GM23338 (cell line): ENCODE results near the gene EZR. TPM values are rescaled to one million over a fixed set of nuclear protein-coding genes. Genes with fewer than 3 reads are reported as not detected.
A peak's percentile ranks its signal among the peaks of the same experiment; 100 is the strongest.

Source experiments
- ATAC-seq: fragments of 200-7000 bp; cut with Tn5 transposase; 3 replicates; pipeline ENCODE4 v1.9.1; 2020
- DNase-seq: peaks from one replicate; pipeline ENCODE4 v3.0.0-alpha.2; 2015; ENCODE audit warnings: low spot score
- H2AFZ ChIP-seq: fragments of 200-600 bp; sonication (generic); 2 replicates; pipeline ENCODE4 v1.8.0; 2016; ENCODE audit warnings: antibody characterized with exemption, mild to moderate bottlenecking, moderate library complexity
- H3F3A ChIP-seq: fragments of 200-600 bp; sonication (generic); replicated peaks from 2 replicates; pipeline ENCODE4 v1.8.0; 2017; ENCODE audit warnings: antibody characterized with exemption, mixed run types, low read depth
- H3K27ac ChIP-seq: fragments of 200-600 bp; sonication (generic); 2 replicates; pipeline ENCODE4 v1.6.1; 2016; ENCODE audit warnings: low read depth
- H3K27me3 ChIP-seq: fragments of 200-600 bp; sonication (generic); 2 replicates; pipeline ENCODE4 v1.8.0; 2016; ENCODE audit warnings: mild to moderate bottlenecking, mixed run types, moderate library complexity; ENCODE audit not compliant: insufficient read depth
- H3K36me3 ChIP-seq: fragments of 200-600 bp; sonication (generic); 2 replicates; pipeline ENCODE4 v1.8.0; 2016; ENCODE audit warnings: mild to moderate bottlenecking; ENCODE audit not compliant: insufficient read depth
- H3K4me1 ChIP-seq: fragments of 200-600 bp; sonication (generic); 2 replicates; pipeline ENCODE4 v1.8.0; 2016; ENCODE audit warnings: mild to moderate bottlenecking, moderate library complexity; ENCODE audit not compliant: insufficient read depth
- H3K4me2 ChIP-seq: fragments of 200-600 bp; sonication (generic); 2 replicates; pipeline ENCODE4 v1.7.1; 2017; ENCODE audit warnings: mixed run types
- H3K4me3 ChIP-seq: fragments of 200-600 bp; sonication (generic); 2 replicates; pipeline ENCODE4 v1.6.1; 2016; ENCODE audit warnings: mixed run types
- H3K79me2 ChIP-seq: fragments of 200-600 bp; sonication (generic); replicated peaks from 2 replicates; pipeline ENCODE4 v1.8.0; 2017; ENCODE audit warnings: mild to moderate bottlenecking; ENCODE audit not compliant: insufficient read depth
- H3K9me2 ChIP-seq: fragments of 200-600 bp; sonication (generic); 2 replicates; pipeline ENCODE4 v1.8.0; 2017; ENCODE audit not compliant: insufficient read depth
- H4K20me1 ChIP-seq: fragments of 200-600 bp; sonication (generic); replicated peaks from 2 replicates; pipeline ENCODE4 v1.8.0; 2017; ENCODE audit warnings: mild to moderate bottlenecking; ENCODE audit not compliant: insufficient read depth
- H3K27ac Mint-ChIP-seq: 2 replicates; pipeline ENCODE4 v1.8.0; 2020; ENCODE audit warnings: inconsistent platforms, mild to moderate bottlenecking, moderate library complexity, mixed read lengths
- H3K27me3 Mint-ChIP-seq: 3 replicates; pipeline ENCODE4 v1.8.0; 2022; ENCODE audit warnings: low read depth, mild to moderate bottlenecking, moderate library complexity, mixed read lengths, inconsistent platforms; ENCODE audit not compliant: insufficient read depth, poor library complexity
- H3K36me3 Mint-ChIP-seq: 3 replicates; pipeline ENCODE4 v1.8.0; 2021; ENCODE audit warnings: low read depth, mild to moderate bottlenecking, inconsistent platforms, moderate library complexity, mixed read lengths
- H3K4me1 Mint-ChIP-seq: 3 replicates; pipeline ENCODE4 v1.8.0; 2020; ENCODE audit warnings: mild to moderate bottlenecking, inconsistent platforms, mixed read lengths
- H3K4me3 Mint-ChIP-seq: 3 replicates; pipeline ENCODE4 v1.8.0; 2021; ENCODE audit warnings: moderate library complexity, mild to moderate bottlenecking, inconsistent platforms, mixed read lengths
- H3K9me3 Mint-ChIP-seq: 3 replicates; pipeline ENCODE4 v1.8.0; 2020; ENCODE audit warnings: moderate library complexity, mild to moderate bottlenecking, inconsistent platforms, mixed read lengths
- CREB1 ChIP-seq: fragments of 250-450 bp; sonication (Bioruptor Pico); IDR thresholded peaks from 2 replicates; pipeline ENCODE4 v1.5.0; 2020; ENCODE audit warnings: low read depth, mild to moderate bottlenecking, moderate library complexity
- CTCF ChIP-seq, 2 experiments: fragments of 200-600 bp in 1 of 2; sonication (generic) in 1 of 2; conservative IDR thresholded peaks; 2 replicates each; pipeline versions ENCODE4 v1.5.1 to v1.6.1; 2016 to 2017; ENCODE audit warnings: antibody characterized with exemption in 2 of 2, low read depth in 2 of 2, mild to moderate bottlenecking in 2 of 2, moderate library complexity in 1 of 2
- ETS1 ChIP-seq: IDR thresholded peaks from 2 replicates; pipeline ENCODE4 v1.6.1; 2016; ENCODE audit warnings: antibody characterized with exemption
- EZH2 ChIP-seq: fragments of 200-600 bp; sonication (generic); IDR thresholded peaks from one replicate; pipeline ENCODE4 v1.8.0; 2017; ENCODE audit warnings: antibody characterized with exemption, mild to moderate bottlenecking, low read depth; ENCODE audit not compliant: unreplicated experiment
- EZH2phosphoT487 ChIP-seq: fragments of 200-600 bp; sonication (generic); IDR thresholded peaks from one replicate; pipeline ENCODE4 v1.8.1; 2018; ENCODE audit warnings: antibody characterized with exemption; ENCODE audit not compliant: unreplicated experiment
- JUNB ChIP-seq: IDR thresholded peaks from one replicate; pipeline ENCODE4 v1.6.1; 2016; ENCODE audit warnings: antibody characterized with exemption; ENCODE audit not compliant: unreplicated experiment
- NANOG ChIP-seq: IDR thresholded peaks from 2 replicates; pipeline ENCODE4 v1.6.1; 2016; ENCODE audit warnings: antibody characterized with exemption, borderline replicate concordance
- POLR2AphosphoS5 ChIP-seq: IDR thresholded peaks from 2 replicates; pipeline ENCODE4 v1.6.1; 2016; ENCODE audit warnings: antibody characterized with exemption, low read depth
- REST ChIP-seq: IDR thresholded peaks from one replicate; pipeline ENCODE4 v1.6.1; 2018; ENCODE audit warnings: antibody characterized with exemption; ENCODE audit not compliant: unreplicated experiment
- STAT1 ChIP-seq: IDR thresholded peaks from one replicate; pipeline ENCODE4 v1.6.1; 2016; ENCODE audit warnings: antibody characterized with exemption; ENCODE audit not compliant: unreplicated experiment
- ZNF114 ChIP-seq: fragments of 250-450 bp; sonication (Bioruptor Pico); IDR thresholded peaks from 2 replicates; pipeline ENCODE4 v1.5.0; 2020; ENCODE audit warnings: mild to moderate bottlenecking, moderate library complexity
- ZNF331 ChIP-seq: fragments of 250-450 bp; sonication (Bioruptor Pico); IDR thresholded peaks from 2 replicates; pipeline ENCODE4 v1.5.0; 2020; ENCODE audit warnings: low read depth, mild to moderate bottlenecking, moderate library complexity
- ZNF462 ChIP-seq: fragments of 250-450 bp; sonication (Bioruptor Pico); IDR thresholded peaks from 2 replicates; pipeline ENCODE4 v1.5.0; 2020; ENCODE audit warnings: mild to moderate bottlenecking, moderate library complexity
- polyA plus RNA-seq: library from polyadenylated mRNA; unstranded; fragments of >200 nt; fragmentation: Nextera tagmentation; extraction: Ambion mirVana; gene quantifications from 2 replicates; pipeline ENCODE4 v1.2.1, GENCODE V29; 2016
- total RNA-seq: library from RNA; depleted of rRNA; stranded (reverse); fragments of >200 nt; shearing (Covaris generic); gene quantifications from 2 replicates; pipeline ENCODE4 v1.2.3, GENCODE V29; 2014

EZR gene
- total and polyA plus RNA-seq, 2 experiments from 2014 or later, result 199 to 208 TPM

- H3F3A ChIP-seq, result no peaks in the 10 kb centered on the region
- Mint-ChIP-seq H3K27ac (no peak overlapping the region), H3K27me3 (peaks cover 13% of the 10 kb centered on the region), H3K36me3 (peaks cover 34% of the 10 kb centered on the region; the same call in 2 of the 3 replicates), H3K9me3 (no peaks in the 10 kb centered on the region), H3K4me3 (no peak overlapping the region; the same call in 2 of the 3 replicates), H3K4me1 (peaks cover 64% of the 10 kb centered on the region)
- H3K27me3 ChIP-seq, result no peaks in the 10 kb centered on the region
- TF ChIP-seq REST (no peak), ZNF462 (no peak), POLR2AphosphoS5 (no peak), CREB1 (CRISPR knock-in tag) (no peak), NANOG (no peak), ZNF114 (CRISPR knock-in tag) (no peak), EZH2 (no peak), ETS1 (no peak), EZH2phosphoT487 (no peak), JUNB (no peak), CTCF (conservative IDR thresholded peaks at IDR 0.05; ENCODE audit: low read depth in 2 of 2) (no peak), STAT1 (no peak), ZNF331 (no peak)
- peaks cover 60% of the 10 kb centered on the region for H3K4me1 ChIP-seq
- H2AFZ ChIP-seq, result no peak overlapping the region
- no peaks in the 10 kb centered on the region for H3K36me3 ChIP-seq
- no peak overlapping the region for H3K4me2 ChIP-seq
- no peak overlapping the region for H3K4me3 ChIP-seq
- H3K9me2 ChIP-seq, result no peaks in the 10 kb centered on the region
- ATAC-seq (no peak), DNase-seq (no peak)
- H3K79me2 ChIP-seq, result peaks cover 100% of the 10 kb centered on the region
- H3K27ac ChIP-seq, result peak overlapping the region; percentile 4; the same call in 1 of the 2 replicates
- peaks cover 83% of the 10 kb centered on the region for H4K20me1 ChIP-seq
Measured at GRCh38 chr6:158796353-158796752, 22.8 kb downstream of the EZR start.
